ENCODE measurements around the gene CLCNKA.

- TF ChIP-seq CTCF (optimal IDR thresholded peaks at IDR 0.05 in 1 of 3, IDR thresholded peaks at IDR 0.05 in 1 of 3, conservative IDR thresholded peaks at IDR 0.05 in 1 of 3; ENCODE audit: extremely low read depth in 1 of 3, insufficient read depth in 2 of 3, low read length in 3 of 3): peak in 1 of 3 experiments; percentile 56
- no peak for TF ChIP-seq EZH2 (IDR thresholded peaks at IDR 0.05; ENCODE audit: low read length)
These were observed 46.5 kb upstream of the CLCNKA start for GRCh38 chr1:15975358-15975804.
